ENCODE data around the gene CREB5.

GRCh38 chr7:28479507-28479947 lies 67.2 kb downstream of the CREB5 start:
- TF ChIP-seq CTCF (IDR thresholded peaks at IDR 0.05) (no peak), POLR2A (IDR thresholded peaks at IDR 0.05) (no peak)

All from breast epithelium (tissue), 3 donors.